Epithelial cell of proximal tubule (primary cell): ENCODE results near the gene ADCY1. TPM values are rescaled to one million over a fixed set of nuclear protein-coding genes. Genes with fewer than 3 reads are reported as not detected.
A peak's percentile ranks its signal among the peaks of the same experiment; 100 is the strongest.
"Not testable (repeated sequence)": the region's sequence is repeated elsewhere in the genome, so short reads cannot be mapped to it uniquely, and the experiment has no call there.

Experiments
- DNase-seq: peaks from one replicate; pipeline ENCODE4 v3.0.0-alpha.2; 2011; ENCODE audit warnings: low read depth
- H3K4me3 ChIP-seq: 2 replicates; pipeline ENCODE4 v1.5.1; 2011; ENCODE audit warnings: low read depth, mild to moderate bottlenecking, low read length
- total RNA-seq: library from RNA; depleted of rRNA; stranded (reverse); fragments of >200 nt; gene quantifications from 2 replicates; pipeline ENCODE4 v1.2.3, GENCODE V29; 2015
- TF ChIP-seq, protein P1 (sequence below): conservative IDR thresholded peaks from 2 replicates; pipeline ENCODE4 v1.5.1; 2012; ENCODE audit warnings: low read depth, mild to moderate bottlenecking, low read length

Gene ADCY1
- total RNA-seq, 1 donor from 2014 or later, result 1.2 TPM

- no peak overlapping the region for H3K4me3 ChIP-seq
- TF ChIP-seq, protein P1, sequence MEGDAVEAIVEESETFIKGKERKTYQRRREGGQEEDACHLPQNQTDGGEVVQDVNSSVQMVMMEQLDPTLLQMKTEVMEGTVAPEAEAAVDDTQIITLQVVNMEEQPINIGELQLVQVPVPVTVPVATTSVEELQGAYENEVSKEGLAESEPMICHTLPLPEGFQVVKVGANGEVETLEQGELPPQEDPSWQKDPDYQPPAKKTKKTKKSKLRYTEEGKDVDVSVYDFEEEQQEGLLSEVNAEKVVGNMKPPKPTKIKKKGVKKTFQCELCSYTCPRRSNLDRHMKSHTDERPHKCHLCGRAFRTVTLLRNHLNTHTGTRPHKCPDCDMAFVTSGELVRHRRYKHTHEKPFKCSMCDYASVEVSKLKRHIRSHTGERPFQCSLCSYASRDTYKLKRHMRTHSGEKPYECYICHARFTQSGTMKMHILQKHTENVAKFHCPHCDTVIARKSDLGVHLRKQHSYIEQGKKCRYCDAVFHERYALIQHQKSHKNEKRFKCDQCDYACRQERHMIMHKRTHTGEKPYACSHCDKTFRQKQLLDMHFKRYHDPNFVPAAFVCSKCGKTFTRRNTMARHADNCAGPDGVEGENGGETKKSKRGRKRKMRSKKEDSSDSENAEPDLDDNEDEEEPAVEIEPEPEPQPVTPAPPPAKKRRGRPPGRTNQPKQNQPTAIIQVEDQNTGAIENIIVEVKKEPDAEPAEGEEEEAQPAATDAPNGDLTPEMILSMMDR, result no peak
- DNase-seq, result no peak
Observed at GRCh38 chr7:45717537-45718235, 143.5 kb downstream of the ADCY1 start.

- TF ChIP-seq, protein P1, result no peak
- no peak for DNase-seq
- no peak overlapping the region for H3K4me3 ChIP-seq
Observed at GRCh38 chr7:45718464-45719330, 144.5 kb downstream of the ADCY1 start.

DNA sequence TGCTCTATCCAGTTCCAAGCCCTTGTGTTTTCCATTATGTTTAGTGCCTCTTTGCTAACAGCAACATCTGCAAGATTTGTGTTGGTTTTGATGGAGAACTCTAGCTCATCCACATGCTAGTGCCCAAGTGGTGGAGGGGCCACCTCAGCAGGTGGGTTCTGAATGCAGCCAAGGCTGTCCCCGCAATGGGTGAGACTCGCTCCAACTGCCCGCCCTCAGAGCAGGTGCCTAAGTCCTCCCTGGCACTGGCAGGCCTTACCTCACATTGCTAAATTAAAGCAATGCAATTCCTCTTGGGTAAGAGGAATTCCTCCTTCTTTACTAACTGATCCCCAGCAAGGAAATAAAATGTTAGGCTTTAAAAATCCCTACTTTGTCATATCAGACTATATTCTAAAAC is 146.8 kb downstream of the ADCY1 start:
- TF ChIP-seq, protein P1, result no peak
- no peak for DNase-seq
- H3K4me3 ChIP-seq, result no peak overlapping the region

GRCh38 chr7:45721686-45722598 is 147.8 kb downstream of the ADCY1 start:
- DNase-seq, result no peak
- TF ChIP-seq, protein P1, result peak; percentile 21
- H3K4me3 ChIP-seq, result no peak overlapping the region

DNA sequence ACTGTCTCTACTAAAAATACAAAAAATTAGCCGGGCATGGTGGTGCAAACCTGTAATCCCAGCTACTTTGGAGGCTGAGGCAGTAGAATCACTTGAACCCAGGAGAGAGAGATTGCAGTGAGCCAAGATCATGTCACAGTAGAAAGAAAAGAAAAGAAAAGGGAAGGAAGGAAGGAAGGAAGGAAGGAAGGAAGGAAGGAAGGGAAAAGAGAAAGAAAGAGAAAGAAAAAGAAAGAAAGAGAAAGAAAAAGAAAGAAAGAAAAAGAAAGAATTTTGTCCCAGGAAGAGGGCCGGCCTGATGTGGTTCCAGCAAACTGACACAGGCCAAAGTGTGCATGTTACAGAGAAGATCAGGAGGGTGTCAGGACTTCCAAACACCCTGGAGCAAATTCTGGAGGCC is 151.1 kb downstream of the ADCY1 start:
- not testable (repeated sequence) for H3K4me3 ChIP-seq, DNase-seq

- TF ChIP-seq, protein P1, result no peak
- H3K4me3 ChIP-seq, result no peak overlapping the region
- no peak for DNase-seq
Observed at GRCh38 chr7:45726883-45727282, 152.7 kb downstream of the ADCY1 start.

- H3K4me3 ChIP-seq, DNase-seq: not testable (repeated sequence)
Observed at GRCh38 chr7:45731692-45732443, 157.7 kb downstream of the ADCY1 start.

DNA sequence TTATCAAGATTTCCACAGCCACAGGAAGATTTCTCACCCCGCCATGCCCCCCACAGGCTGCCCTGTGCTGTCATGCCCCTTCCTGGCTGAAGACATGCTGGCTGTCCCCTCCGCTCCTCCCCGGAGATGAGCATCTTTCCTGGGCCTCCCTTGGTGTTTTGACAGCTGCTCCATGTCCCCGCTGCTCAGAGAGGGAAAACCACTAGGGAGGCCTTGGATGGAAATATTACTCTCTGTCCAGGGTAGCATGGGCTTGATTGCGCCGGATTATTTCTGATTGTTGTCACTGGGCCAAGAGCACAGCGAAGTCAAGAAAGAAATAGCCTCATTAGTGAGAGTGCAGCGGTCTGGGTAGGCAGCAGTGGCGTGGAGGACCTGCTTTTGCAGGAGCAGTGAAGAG is 164.8 kb downstream of the ADCY1 start:
- not testable (repeated sequence) for DNase-seq, H3K4me3 ChIP-seq

DNA sequence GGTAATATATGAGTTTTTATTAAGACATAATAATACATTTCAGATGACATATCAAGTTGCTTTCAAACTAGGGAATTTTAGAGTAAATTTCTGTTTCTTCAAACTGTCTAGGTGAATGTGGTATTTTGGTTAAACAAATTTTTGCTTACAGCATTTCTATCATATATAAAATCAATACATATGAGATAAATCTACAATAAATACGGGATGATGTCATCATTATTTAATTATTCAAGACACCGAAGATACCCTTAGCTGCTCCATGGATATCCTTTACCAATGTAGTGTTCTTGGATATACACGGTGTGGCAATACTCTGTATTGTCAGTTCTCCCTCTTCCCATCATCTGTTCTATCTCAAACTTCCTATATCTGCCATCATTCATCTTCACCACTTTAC is 166.4 kb downstream of the ADCY1 start:
- not testable (repeated sequence) for H3K4me3 ChIP-seq, DNase-seq
